ENCODE results near the gene PNPLA5. TPM values are rescaled to one million over a fixed set of nuclear protein-coding genes. Genes with fewer than 3 reads are reported as not detected.

PNPLA5 gene
- total and polyA plus RNA-seq, 2 of the 8 experiments (the other 6 are each of a cell fraction or from before 2014, with no cell fraction given), result 3.9 to 6.8 TPM

GRCh38 chr22:43840431-43840830 is 51.4 kb downstream of the PNPLA5 start:
- no peak overlapping the region for H4K91ac ChIP-seq (replicated peaks; ENCODE audit: insufficient read length, low read length)
- CTCF ChIA-PET (ENCODE audit: partially characterized antibody), result interaction anchor here (0.6 to 2.9 kb wide), 6 partner anchors 9 to 738 kb away, joined by 3 to 12 read pairs (median 3); no protein-coding TSS in a partner anchor
- peaks cover 13 to 22% of the 10 kb centered on the region in 2 experiments for H4K20me1 ChIP-seq (replicated peaks in 1 of 2; ENCODE audit: control insufficient read depth in 1 of 2, insufficient read depth in 2 of 2, low read length in 2 of 2)
- H4K5ac ChIP-seq (ENCODE audit: insufficient read length, low read depth, low read length), result no peak overlapping the region
- no peak overlapping the region for H2BK120ac ChIP-seq (replicated peaks; ENCODE audit: low read depth, low read length)
- no peak overlapping the region for H2AK5ac ChIP-seq (ENCODE audit: low read depth, low read length)
- peaks cover 0 to 25% of the 10 kb centered on the region in 2 experiments; a peak in 1 of 4 replicates for H3K79me2 ChIP-seq (ENCODE audit: control insufficient read depth in 1 of 2, insufficient read depth in 2 of 2, low read length in 2 of 2)
- no peak overlapping the region for H3K4me3 ChIP-seq (ENCODE audit: extremely low read depth in 1 of 4, insufficient read depth in 2 of 4, low read depth in 3 of 4, low read length in 4 of 4)
- H3K56ac ChIP-seq (replicated peaks; ENCODE audit: insufficient read length, low read depth, low read length), result no peak overlapping the region
- POLR2A ChIA-PET (ENCODE audit: partially characterized antibody), result interaction anchor here (1.9 kb wide), 1 partner anchor 21 kb away, joined by 3 read pairs; no protein-coding TSS in a partner anchor
- no peak overlapping the region for H2BK20ac ChIP-seq (ENCODE audit: low read length)
- no peak overlapping the region for H3K14ac ChIP-seq (ENCODE audit: insufficient read length)
- no peak overlapping the region; the same call in 1 of the 2 replicates for H2BK5ac ChIP-seq (ENCODE audit: low read depth, low read length)
- H3K27ac ChIP-seq (ENCODE audit: low read depth, low read length), result no peak overlapping the region
- no peak overlapping the region for H3K23ac ChIP-seq (ENCODE audit: insufficient read length)
- DNase-seq (ENCODE audit: low read depth in 1 of 2, low spot score in 2 of 2), result no peak
- H3K23me2 ChIP-seq (ENCODE audit: low read depth, low read length), result no peaks in the 10 kb centered on the region
- WGBS, 2 experiments (ENCODE audit: extremely low coverage in 1 of 2, insufficient coverage in 1 of 2, insufficient read length in 1 of 2, insufficient replicate concordance in 2 of 2, low coverage in 1 of 2, low lambda C conversion rate in 2 of 2, missing lambda C conversion rate in 1 of 2), result 91% methylated on average over 13 of the region's 13 CpGs; no CpG with 5 or more reads in 1 of the 2 experiments
- H2BK12ac ChIP-seq (ENCODE audit: low read depth, low read length), result no peak overlapping the region
- H3K36me3 ChIP-seq (ENCODE audit: control insufficient read depth in 2 of 4, insufficient read depth in 4 of 4, low read length in 3 of 4), result peaks cover 0 to 11% (median 1%) of the 10 kb centered on the region in 4 experiments; a peak in 5 of 8 replicates
- no peak overlapping the region for H3K4ac ChIP-seq (replicated peaks; ENCODE audit: insufficient read length, low read depth, low read length)
- H3K79me1 ChIP-seq (ENCODE audit: low read depth, low read length), result peaks cover 23% of the 10 kb centered on the region
- H2AFZ ChIP-seq (ENCODE audit: low read length), result no peak overlapping the region
- no peak overlapping the region for H4K8ac ChIP-seq (ENCODE audit: extremely low read depth, insufficient read depth, low read length)
- TF ChIP-seq SP1 (IDR thresholded peaks at IDR 0.05; ENCODE audit: low read depth, low read length), result no peak
- TF ChIP-seq CTBP2 (IDR thresholded peaks at IDR 0.05; ENCODE audit: borderline replicate concordance, insufficient read depth, insufficient read length, low read length), result no peak
- no peak for TF ChIP-seq BCL11A (IDR thresholded peaks at IDR 0.05; ENCODE audit: low read depth in 2 of 2, low read length in 2 of 2)
- no peak for TF ChIP-seq SIRT6 (IDR thresholded peaks at IDR 0.05; ENCODE audit: low read length)
- TF ChIP-seq KDM1A (IDR thresholded peaks at IDR 0.05; ENCODE audit: borderline replicate concordance, low read length), result no peak
- no peak for TF ChIP-seq MAX (IDR thresholded peaks at IDR 0.05)
- TF ChIP-seq POLR2A (IDR thresholded peaks at IDR 0.05; ENCODE audit: control extremely low read depth in 1 of 2, low read depth in 2 of 2, low read length in 2 of 2), result no peak
- no peak for TF ChIP-seq EGR1 (IDR thresholded peaks at IDR 0.05; ENCODE audit: borderline replicate concordance, low read depth, low read length)
- TF ChIP-seq PHF8 (conservative IDR thresholded peaks at IDR 0.05; ENCODE audit: low read depth, low read length), result no peak
- no peak for TF ChIP-seq HDAC6 (IDR thresholded peaks at IDR 0.05; ENCODE audit: low read depth, low read length)
- TF ChIP-seq TBP (IDR thresholded peaks at IDR 0.05; ENCODE audit: low read depth, low read length), result no peak
- no peak for TF ChIP-seq TAF7 (optimal IDR thresholded peaks at IDR 0.05; ENCODE audit: borderline replicate concordance, low read depth, low read length)
- no peak for TF ChIP-seq POLR2AphosphoS5 (IDR thresholded peaks at IDR 0.05; ENCODE audit: low read depth, low read length)
- no peak for TF ChIP-seq SIX5 (IDR thresholded peaks at IDR 0.05; ENCODE audit: low read depth, low read length)
- no peak overlapping the region for H3K4me2 ChIP-seq (ENCODE audit: insufficient read depth in 1 of 2, low read depth in 2 of 2, low read length in 2 of 2)
- FAIRE-seq, result no peak
- H3K9me3 ChIP-seq (ENCODE audit: insufficient read depth in 2 of 2, low read depth in 1 of 2, low read length in 1 of 2), result no peaks in the 10 kb centered on the region
- no peak overlapping the region for H2BK15ac ChIP-seq (ENCODE audit: low read length)
- H3K18ac ChIP-seq (ENCODE audit: extremely low read depth, low read length), result no peak overlapping the region
- no peaks in the 10 kb centered on the region for H3K27me3 ChIP-seq (replicated peaks in 1 of 4; ENCODE audit: control insufficient read depth in 3 of 4, extremely low read depth in 1 of 4, insufficient read depth in 3 of 4, low read length in 3 of 4)
- peaks cover 0 to 6% (median 1%) of the 10 kb centered on the region in 4 experiments; a peak in 3 of 7 replicates for H3K4me1 ChIP-seq (replicated peaks in 1 of 4; ENCODE audit: control insufficient read depth in 3 of 4, insufficient read depth in 4 of 4, low read length in 3 of 4)
- H3K9ac ChIP-seq (replicated peaks in 1 of 4; ENCODE audit: extremely low read depth in 1 of 4, low read depth in 3 of 4, low read length in 3 of 4), result no peak overlapping the region
